Neuronal stem cell (in vitro differentiated cells): ENCODE measurements around the gene PRKN.

ENCODE experiments used
- DNase-seq: peaks from one replicate; pipeline ENCODE4 v3.0.0-alpha.2; 2013; ENCODE audit warnings: low spot score
- H2AFZ ChIP-seq: one replicate; pipeline ENCODE4 v1.6.1; 2013; ENCODE audit warnings: mild to moderate bottlenecking, low read length, inconsistent platforms
- H2AK5ac ChIP-seq: 2 replicates; pipeline ENCODE4 v1.6.1; 2013; ENCODE audit warnings: low read depth, mild to moderate bottlenecking, inconsistent platforms, low read length, moderate library complexity, mixed read lengths
- H2BK120ac ChIP-seq: 2 replicates; pipeline ENCODE4 v1.6.1; 2013; ENCODE audit warnings: low read depth, mild to moderate bottlenecking, inconsistent platforms, low read length, moderate library complexity, mixed read lengths
- H2BK12ac ChIP-seq: one replicate; pipeline ENCODE4 v1.6.1; 2013; ENCODE audit warnings: low read length, inconsistent platforms
- H2BK15ac ChIP-seq: 2 replicates; pipeline ENCODE4 v1.6.1; 2013; ENCODE audit warnings: mild to moderate bottlenecking, low read length, inconsistent platforms, mixed read lengths
- H2BK5ac ChIP-seq: one replicate; pipeline ENCODE4 v1.6.1; 2013; ENCODE audit warnings: inconsistent platforms, mild to moderate bottlenecking, low read length, moderate library complexity
- H3K14ac ChIP-seq: one replicate; pipeline ENCODE4 v1.6.1; 2013; ENCODE audit warnings: low read length, inconsistent platforms
- H3K18ac ChIP-seq: 2 replicates; pipeline ENCODE4 v1.6.1; 2013; ENCODE audit warnings: low read length, inconsistent platforms
- H3K23ac ChIP-seq: 2 replicates; pipeline ENCODE4 v1.6.1; 2013; ENCODE audit warnings: low read depth, mild to moderate bottlenecking, mixed read lengths, low read length, inconsistent platforms; ENCODE audit not compliant: poor library complexity
- H3K27ac ChIP-seq: replicated peaks from 3 replicates; pipeline ENCODE4 v1.5.1; 2013; ENCODE audit warnings: low read length, inconsistent platforms
- H3K27me3 ChIP-seq, 3 experiments: 2 replicates each; pipeline ENCODE4 v1.6.1; 2013; ENCODE audit warnings: low read length in 3 of 3, mild to moderate bottlenecking in 2 of 3, inconsistent platforms in 1 of 3, low read depth in 1 of 3, mixed read lengths in 1 of 3, moderate library complexity in 1 of 3; ENCODE audit not compliant: control insufficient read depth in 3 of 3, insufficient read depth in 3 of 3
- H3K36me3 ChIP-seq, 2 donors: replicated peaks in 1 of 2; 2 replicates each; pipeline ENCODE4 v1.6.1; 2013; ENCODE audit warnings: low read length in 2 of 2; ENCODE audit not compliant: control insufficient read depth in 2 of 2, insufficient read depth in 2 of 2
- H3K4ac ChIP-seq: 2 replicates; pipeline ENCODE4 v1.6.1; 2013; ENCODE audit warnings: inconsistent platforms, mild to moderate bottlenecking, low read length, moderate library complexity
- H3K4me1 ChIP-seq, 2 donors: 1 replicate in 1 of 2; 2 replicates in 1 of 2; pipeline ENCODE4 v1.6.1; 2013; ENCODE audit warnings: low read length in 2 of 2, low read depth in 1 of 2; ENCODE audit not compliant: control insufficient read depth in 2 of 2, insufficient read depth in 1 of 2
- H3K4me2 ChIP-seq: one replicate; pipeline ENCODE4 v1.6.1; 2013; ENCODE audit warnings: mild to moderate bottlenecking, low read length, inconsistent platforms; ENCODE audit not compliant: insufficient read depth, poor library complexity, severe bottlenecking
- H3K4me3 ChIP-seq, 2 donors: 2 replicates each; pipeline ENCODE4 v1.5.1; 2013; ENCODE audit warnings: low read length in 2 of 2, mild to moderate bottlenecking in 2 of 2, inconsistent platforms in 1 of 2, moderate library complexity in 1 of 2
- H3K79me1 ChIP-seq: one replicate; pipeline ENCODE4 v1.6.1; 2013; ENCODE audit warnings: low read depth, mild to moderate bottlenecking, inconsistent platforms, low read length, moderate library complexity
- H3K9ac ChIP-seq: one replicate; pipeline ENCODE4 v1.6.1; 2013; ENCODE audit warnings: mild to moderate bottlenecking, low read depth, low read length, inconsistent platforms; ENCODE audit not compliant: poor library complexity
- H3K9me3 ChIP-seq, 2 donors: replicated peaks in 1 of 2; 2 replicates each; pipeline versions ENCODE3 to v1.6.1; 2013; ENCODE audit warnings: low read length in 2 of 2, mild to moderate bottlenecking in 2 of 2, inconsistent platforms in 1 of 2, low read depth in 1 of 2, mixed read lengths in 1 of 2, moderate library complexity in 1 of 2; ENCODE audit not compliant: control insufficient read depth in 2 of 2, insufficient read depth in 1 of 2
- H4K8ac ChIP-seq: one replicate; pipeline ENCODE4 v1.6.1; 2013; ENCODE audit warnings: low read depth, mild to moderate bottlenecking, inconsistent platforms, low read length, moderate library complexity
- H4K91ac ChIP-seq: one replicate; pipeline ENCODE4 v1.6.1; 2013; ENCODE audit warnings: low read length, low read depth, mild to moderate bottlenecking, inconsistent platforms; ENCODE audit not compliant: poor library complexity
- whole genome bisulfite sequencing, 2 donors: extraction: QIAGEN DNeasy Blood & Tissue Kit; methylation state at CpG; one replicate each; pipeline ENCODE4 v1.1.7; 2013; ENCODE audit warnings: missing lambda C conversion rate in 2 of 2, mixed read lengths in 1 of 2; ENCODE audit not compliant: insufficient read length in 2 of 2, insufficient replicate concordance in 1 of 2; ENCODE audit errors: extremely low coverage in 2 of 2; 5-methylcytosine and 5-hydroxymethylcytosine counted together

PRKN gene

GRCh38 chr6:162700966-162701365 lies 26.6 kb downstream of the PRKN start:
- no peaks in the 10 kb centered on the region for H3K36me3 ChIP-seq
- no peak overlapping the region for H4K8ac ChIP-seq
- H2AK5ac ChIP-seq = no peak overlapping the region
- H3K14ac ChIP-seq = no peak overlapping the region
- no peak overlapping the region for H2BK120ac ChIP-seq
- H4K91ac ChIP-seq = no peak overlapping the region
- no peak overlapping the region for H3K18ac ChIP-seq
- H3K79me1 ChIP-seq = no peaks in the 10 kb centered on the region
- no peak overlapping the region for H3K4ac ChIP-seq
- peaks cover 3 to 4% of the 10 kb centered on the region in 2 donors for H3K4me1 ChIP-seq
- H3K4me3 ChIP-seq = no peak overlapping the region
- no peak overlapping the region for H3K4me2 ChIP-seq
- WGBS, 2 donors = no CpG with 5 or more reads among the region's 3 CpGs
- H3K27me3 ChIP-seq = no peaks in the 10 kb centered on the region
- no peaks in the 10 kb centered on the region for H3K9me3 ChIP-seq
- H3K27ac ChIP-seq = no peak overlapping the region
- DNase-seq = no peak
- H2BK15ac ChIP-seq = no peak overlapping the region
- H3K23ac ChIP-seq = no peak overlapping the region
- no peak overlapping the region for H2BK5ac ChIP-seq
- H3K9ac ChIP-seq = no peak overlapping the region
- H2BK12ac ChIP-seq = no peak overlapping the region
- H2AFZ ChIP-seq = no peak overlapping the region

- WGBS, 2 donors = no CpG with 5 or more reads among the region's 2 CpGs
- Histone ChIP-seq H2BK5ac (no peak overlapping the region), H3K27me3 (no peaks in the 10 kb centered on the region), H4K91ac (no peak overlapping the region), H2BK12ac (no peak overlapping the region), H3K4me3 (no peak overlapping the region), H3K79me1 (no peaks in the 10 kb centered on the region), H3K9me3 (no peaks in the 10 kb centered on the region), H3K4me2 (no peak overlapping the region), H3K9ac (no peak overlapping the region), H3K36me3 (no peaks in the 10 kb centered on the region), H3K4me1 (peaks cover 3 to 4% of the 10 kb centered on the region in 2 donors), H3K14ac (no peak overlapping the region), H4K8ac (no peak overlapping the region), H3K18ac (no peak overlapping the region), H2AK5ac (no peak overlapping the region), H2AFZ (no peak overlapping the region), H3K4ac (no peak overlapping the region), H3K27ac (no peak overlapping the region), H2BK120ac (no peak overlapping the region), H3K23ac (no peak overlapping the region), H2BK15ac (no peak overlapping the region)
- DNase-seq = no peak
Observed at GRCh38 chr6:162699961-162700360, 27.6 kb downstream of the PRKN start.

DNA sequence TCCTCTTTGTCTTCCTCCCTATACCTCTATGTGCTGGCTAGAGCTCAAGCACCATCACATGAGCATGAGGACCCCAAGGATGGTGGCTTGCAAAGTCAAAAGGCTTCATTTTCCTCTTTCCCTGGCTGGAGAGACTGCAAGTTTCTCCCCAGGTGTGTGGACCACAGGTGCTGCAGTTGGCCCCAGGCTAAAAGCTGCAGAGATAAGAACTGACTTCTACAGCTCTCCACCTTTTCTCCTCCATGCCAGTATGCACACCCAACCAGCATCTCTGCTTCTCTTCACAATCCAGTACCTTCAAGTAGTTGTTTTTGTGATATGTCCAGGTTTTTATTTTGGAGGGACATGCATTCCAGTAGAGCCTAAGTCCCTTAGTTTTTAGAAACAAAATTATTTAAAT lies 29.1 kb downstream of the PRKN start:
- no peak overlapping the region for H2BK12ac ChIP-seq
- no peak overlapping the region for H2BK5ac ChIP-seq
- no peak overlapping the region for H3K23ac ChIP-seq
- no peak overlapping the region for H2BK120ac ChIP-seq
- no peak overlapping the region for H4K91ac ChIP-seq
- no peaks in the 10 kb centered on the region for H3K79me1 ChIP-seq
- peaks cover 0 to 3% of the 10 kb centered on the region in 2 donors for H3K4me1 ChIP-seq
- H2BK15ac ChIP-seq = no peak overlapping the region
- H3K36me3 ChIP-seq = no peaks in the 10 kb centered on the region
- DNase-seq = no peak
- no peaks in the 10 kb centered on the region for H3K27me3 ChIP-seq
- no peak overlapping the region for H3K4me3 ChIP-seq
- no peak overlapping the region for H3K4ac ChIP-seq
- H2AK5ac ChIP-seq = no peak overlapping the region
- H3K27ac ChIP-seq = no peak overlapping the region
- H3K14ac ChIP-seq = no peak overlapping the region
- no peak overlapping the region for H3K18ac ChIP-seq
- H4K8ac ChIP-seq = no peak overlapping the region
- H3K4me2 ChIP-seq = no peak overlapping the region
- no peak overlapping the region for H2AFZ ChIP-seq
- H3K9ac ChIP-seq = no peak overlapping the region
- no peaks in the 10 kb centered on the region for H3K9me3 ChIP-seq

- H2BK120ac ChIP-seq = no peak overlapping the region
- H4K8ac ChIP-seq = no peak overlapping the region
- H3K4me2 ChIP-seq = no peak overlapping the region
- H3K27ac ChIP-seq = no peak overlapping the region
- no peak overlapping the region for H2BK5ac ChIP-seq
- H3K9me3 ChIP-seq = no peaks in the 10 kb centered on the region
- H3K27me3 ChIP-seq = no peaks in the 10 kb centered on the region
- no peak overlapping the region for H2AK5ac ChIP-seq
- no peak overlapping the region for H2BK12ac ChIP-seq
- H3K4me1 ChIP-seq = peaks cover 0 to 3% of the 10 kb centered on the region in 2 donors
- no peaks in the 10 kb centered on the region for H3K79me1 ChIP-seq
- no peak overlapping the region for H3K23ac ChIP-seq
- no CpG with 5 or more reads among the region's 1 CpG for WGBS, 2 donors
- H3K4me3 ChIP-seq = no peak overlapping the region
- no peak overlapping the region for H3K9ac ChIP-seq
- H3K4ac ChIP-seq = no peak overlapping the region
- no peak overlapping the region for H4K91ac ChIP-seq
- H2BK15ac ChIP-seq = no peak overlapping the region
- DNase-seq = no peak
- H3K36me3 ChIP-seq = no peaks in the 10 kb centered on the region
- H3K18ac ChIP-seq = no peak overlapping the region
- no peak overlapping the region for H3K14ac ChIP-seq
- no peak overlapping the region for H2AFZ ChIP-seq
Observed at GRCh38 chr6:162697872-162698403, 29.6 kb downstream of the PRKN start.
